ENCODE results near the gene TM4SF4.

Gene TM4SF4

DNA sequence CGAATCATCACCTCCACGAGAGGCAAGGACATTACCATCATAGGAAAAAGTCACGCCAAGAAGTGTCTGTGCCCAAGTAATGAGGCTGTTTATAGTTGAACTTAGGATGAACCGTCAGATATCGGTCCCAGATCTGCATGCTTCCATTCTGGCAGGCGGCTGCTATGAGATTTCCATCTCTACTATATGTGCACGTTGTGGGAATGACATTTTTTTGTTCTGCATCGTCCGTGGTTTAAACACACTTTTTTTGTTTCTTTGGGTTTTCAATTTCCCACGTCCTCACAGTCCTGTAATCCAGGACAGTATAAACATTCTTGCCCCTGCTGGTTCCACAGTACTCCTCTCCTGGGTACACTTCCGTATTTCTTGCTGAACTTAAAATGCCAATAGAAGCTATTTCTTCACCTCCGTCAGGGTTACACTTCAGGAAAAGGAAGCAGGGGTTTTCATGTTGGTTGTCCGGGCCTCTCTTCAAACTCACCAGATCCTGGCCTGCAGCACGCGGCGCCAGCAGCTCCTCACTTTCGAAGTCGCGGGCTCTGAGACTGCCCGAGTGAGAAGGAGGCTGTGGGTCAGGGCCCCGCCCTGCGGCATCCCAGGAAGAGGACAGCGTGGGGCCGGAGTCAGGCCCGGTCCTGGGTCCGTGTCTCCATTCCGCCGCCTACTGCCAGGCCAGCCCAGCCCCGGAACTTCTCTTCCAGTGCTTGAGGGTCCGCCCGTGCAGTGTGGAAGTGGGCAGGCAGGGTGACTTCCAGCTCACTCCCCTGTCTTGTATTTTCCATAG, 9.8 kb upstream of the TM4SF4 start:
- Histone ChIP-seq H3K27me3 (ENCODE audit: insufficient read depth, low read length, poor library complexity) (no peaks in the 10 kb centered on the region), H3K4me3 (ENCODE audit: low read length) (no peak overlapping the region), H2BK120ac (ENCODE audit: low read depth, low read length) (no peak overlapping the region), H3K79me1 (ENCODE audit: low read length) (no peaks in the 10 kb centered on the region), H3K23ac (ENCODE audit: low read length) (no peak overlapping the region), H3K36me3 (ENCODE audit: control insufficient read depth, insufficient read depth, low read length) (no peaks in the 10 kb centered on the region), H3K4me1 (ENCODE audit: control insufficient read depth, low read depth, low read length) (no peaks in the 10 kb centered on the region), H3K27ac (ENCODE audit: low read depth, low read length) (no peak overlapping the region), H2BK15ac (replicated peaks; ENCODE audit: low read depth) (no peak overlapping the region), H3K56ac (ENCODE audit: low read length) (no peak overlapping the region), H4K5ac (ENCODE audit: low read length) (no peak overlapping the region), H3K79me2 (ENCODE audit: control insufficient read depth, insufficient read depth, low read length) (no peaks in the 10 kb centered on the region), H3K9ac (ENCODE audit: low read length) (no peak overlapping the region), H2BK5ac (ENCODE audit: low read length) (no peak overlapping the region), H4K8ac (ENCODE audit: low read depth, low read length) (no peak overlapping the region), H2AK5ac (ENCODE audit: low read length) (no peak overlapping the region), H3K18ac (ENCODE audit: low read length) (no peak overlapping the region), H3K4me2 (ENCODE audit: low read length) (no peak overlapping the region), H3K4ac (ENCODE audit: low read depth, low read length) (no peak overlapping the region)
- no CpG with 5 or more reads among the region's 31 CpGs for WGBS (ENCODE audit: extremely low coverage, insufficient coverage, low lambda C conversion rate)
- DNase-seq: no peak

DNA sequence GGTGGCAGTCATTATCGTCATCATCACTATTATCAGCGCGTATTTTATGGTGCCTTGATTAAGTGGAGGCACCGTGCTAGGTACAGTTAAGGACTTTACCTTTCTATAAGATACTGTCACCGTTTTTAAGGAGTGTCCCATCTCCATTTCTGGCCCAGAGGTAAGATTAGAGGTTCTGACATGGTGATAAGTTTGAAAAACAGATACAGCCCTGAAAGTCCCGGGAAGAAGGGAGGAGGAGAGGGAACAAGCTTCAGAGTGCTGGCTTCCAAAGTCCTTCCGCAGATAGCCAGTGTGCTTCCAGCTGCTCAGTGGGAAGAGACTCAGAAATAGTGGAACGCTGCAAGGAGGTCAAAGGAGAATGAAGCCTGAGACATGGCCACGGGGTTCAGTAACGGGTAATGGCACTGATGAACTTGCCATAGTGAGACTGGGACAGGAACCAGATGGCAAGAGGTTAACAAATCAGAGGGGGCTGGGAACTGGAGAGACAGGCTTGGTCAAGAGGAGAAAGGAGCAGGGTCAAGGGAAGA, 9.1 kb upstream of the TM4SF4 start:
- no peak overlapping the region for H3K4me2 ChIP-seq (ENCODE audit: low read length)
- no peak overlapping the region for H4K8ac ChIP-seq (ENCODE audit: low read depth, low read length)
- no peaks in the 10 kb centered on the region for H3K27me3 ChIP-seq (ENCODE audit: insufficient read depth, low read length, poor library complexity)
- no peak overlapping the region for H2BK5ac ChIP-seq (ENCODE audit: low read length)
- no peak overlapping the region for H3K4ac ChIP-seq (ENCODE audit: low read depth, low read length)
- H3K79me1 ChIP-seq (ENCODE audit: low read length): no peaks in the 10 kb centered on the region
- no peak overlapping the region for H2BK120ac ChIP-seq (ENCODE audit: low read depth, low read length)
- no peak for DNase-seq
- no peak overlapping the region for H3K9ac ChIP-seq (ENCODE audit: low read length)
- no peak overlapping the region for H2AK5ac ChIP-seq (ENCODE audit: low read length)
- no CpG with 5 or more reads among the region's 10 CpGs for WGBS (ENCODE audit: extremely low coverage, insufficient coverage, low lambda C conversion rate)
- no peak overlapping the region for H4K5ac ChIP-seq (ENCODE audit: low read length)
- H3K36me3 ChIP-seq (ENCODE audit: control insufficient read depth, insufficient read depth, low read length): no peaks in the 10 kb centered on the region
- H3K27ac ChIP-seq (ENCODE audit: low read depth, low read length): no peak overlapping the region
- H3K56ac ChIP-seq (ENCODE audit: low read length): no peak overlapping the region
- H2BK15ac ChIP-seq (replicated peaks; ENCODE audit: low read depth): no peak overlapping the region
- no peak overlapping the region for H3K23ac ChIP-seq (ENCODE audit: low read length)
- H3K79me2 ChIP-seq (ENCODE audit: control insufficient read depth, insufficient read depth, low read length): no peaks in the 10 kb centered on the region
- H3K4me3 ChIP-seq (ENCODE audit: low read length): no peak overlapping the region
- no peak overlapping the region for H3K18ac ChIP-seq (ENCODE audit: low read length)
- no peaks in the 10 kb centered on the region for H3K4me1 ChIP-seq (ENCODE audit: control insufficient read depth, low read depth, low read length)

DNA sequence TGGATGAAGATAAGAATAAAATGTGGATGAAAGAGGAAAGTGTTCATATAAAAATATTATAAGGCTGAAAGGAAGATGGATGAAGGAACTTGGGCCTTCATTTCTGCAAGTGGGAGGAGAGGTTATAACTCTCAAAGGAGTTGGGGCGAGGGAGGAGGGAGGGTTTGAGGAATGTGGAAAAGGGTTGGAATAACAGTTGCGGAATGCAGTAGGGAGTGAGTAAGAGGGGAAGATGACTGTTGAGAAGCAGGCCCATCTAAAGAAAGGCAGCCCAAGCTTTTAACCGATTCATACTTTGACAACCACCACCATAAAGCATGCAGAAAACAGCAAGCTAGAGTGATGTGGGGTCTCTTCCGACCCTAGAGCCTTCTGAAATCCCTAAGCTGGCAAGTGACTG, 8.3 kb upstream of the TM4SF4 start:
- Histone ChIP-seq H2BK15ac (replicated peaks; ENCODE audit: low read depth) (no peak overlapping the region), H4K5ac (ENCODE audit: low read length) (no peak overlapping the region), H2AK5ac (ENCODE audit: low read length) (no peak overlapping the region), H3K4me3 (ENCODE audit: low read length) (no peak overlapping the region), H3K4me2 (ENCODE audit: low read length) (no peak overlapping the region), H3K23ac (ENCODE audit: low read length) (no peak overlapping the region), H3K27me3 (ENCODE audit: insufficient read depth, low read length, poor library complexity) (no peaks in the 10 kb centered on the region), H3K27ac (ENCODE audit: low read depth, low read length) (no peak overlapping the region), H3K36me3 (ENCODE audit: control insufficient read depth, insufficient read depth, low read length) (no peaks in the 10 kb centered on the region), H3K79me1 (ENCODE audit: low read length) (no peaks in the 10 kb centered on the region), H2BK120ac (ENCODE audit: low read depth, low read length) (no peak overlapping the region), H3K79me2 (ENCODE audit: control insufficient read depth, insufficient read depth, low read length) (no peaks in the 10 kb centered on the region), H3K4ac (ENCODE audit: low read depth, low read length) (no peak overlapping the region), H3K18ac (ENCODE audit: low read length) (no peak overlapping the region), H2BK5ac (ENCODE audit: low read length) (no peak overlapping the region), H3K4me1 (ENCODE audit: control insufficient read depth, low read depth, low read length) (no peaks in the 10 kb centered on the region), H4K8ac (ENCODE audit: low read depth, low read length) (no peak overlapping the region), H3K56ac (ENCODE audit: low read length) (no peak overlapping the region), H3K9ac (ENCODE audit: low read length) (no peak overlapping the region)
- WGBS (ENCODE audit: extremely low coverage, insufficient coverage, low lambda C conversion rate): 100% methylated on average over 1 of the region's 4 CpGs
- DNase-seq: peak; percentile 76

DNA sequence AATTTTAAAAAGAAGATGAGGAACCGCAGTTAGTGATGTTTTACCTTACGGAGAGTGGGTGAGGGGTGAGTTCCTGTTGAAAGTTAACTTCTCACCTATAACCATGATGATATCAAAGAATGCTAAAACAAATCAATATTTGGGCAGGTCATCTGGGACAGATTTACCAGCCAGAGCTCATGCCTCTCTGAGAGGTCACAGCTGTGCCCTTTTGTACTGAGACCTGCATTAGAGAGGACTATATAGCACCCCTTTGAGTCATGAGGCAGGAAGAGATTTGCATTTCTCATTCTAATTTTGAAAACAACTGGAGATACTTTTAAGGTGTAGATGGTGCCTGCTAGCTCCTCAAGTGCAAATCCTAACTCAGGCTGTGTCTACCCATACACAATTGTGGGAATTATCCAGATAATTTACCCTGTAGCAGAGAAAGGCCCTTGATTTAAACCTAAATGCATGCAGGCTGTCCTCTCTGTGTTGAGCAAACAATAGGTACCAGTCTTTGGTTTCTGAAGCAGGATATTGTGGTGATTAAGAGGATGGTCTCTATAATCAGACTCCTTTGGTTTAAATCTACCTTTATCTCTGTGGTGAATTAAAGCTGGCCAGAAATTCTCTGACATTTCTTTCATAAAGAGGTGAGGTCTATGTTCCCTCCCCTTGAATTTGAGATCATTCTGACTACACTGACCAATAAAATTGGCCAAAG, 5.8 kb upstream of the TM4SF4 start:
- no peak overlapping the region for H3K4ac ChIP-seq (ENCODE audit: low read depth, low read length)
- no peak overlapping the region for H2BK120ac ChIP-seq (ENCODE audit: low read depth, low read length)
- no peak overlapping the region for H3K9ac ChIP-seq (ENCODE audit: low read length)
- H3K36me3 ChIP-seq (ENCODE audit: control insufficient read depth, insufficient read depth, low read length): no peaks in the 10 kb centered on the region
- H2BK15ac ChIP-seq (replicated peaks; ENCODE audit: low read depth): no peak overlapping the region
- no peak overlapping the region for H3K27ac ChIP-seq (ENCODE audit: low read depth, low read length)
- no peaks in the 10 kb centered on the region for H3K4me1 ChIP-seq (ENCODE audit: control insufficient read depth, low read depth, low read length)
- DNase-seq: no peak
- no peak overlapping the region for H3K4me2 ChIP-seq (ENCODE audit: low read length)
- no peak overlapping the region for H3K4me3 ChIP-seq (ENCODE audit: low read length)
- H3K18ac ChIP-seq (ENCODE audit: low read length): no peak overlapping the region
- H2BK5ac ChIP-seq (ENCODE audit: low read length): no peak overlapping the region
- no peak overlapping the region for H3K56ac ChIP-seq (ENCODE audit: low read length)
- H3K79me2 ChIP-seq (ENCODE audit: control insufficient read depth, insufficient read depth, low read length): no peaks in the 10 kb centered on the region
- H4K8ac ChIP-seq (ENCODE audit: low read depth, low read length): no peak overlapping the region
- H3K27me3 ChIP-seq (ENCODE audit: insufficient read depth, low read length, poor library complexity): no peaks in the 10 kb centered on the region
- H3K23ac ChIP-seq (ENCODE audit: low read length): no peak overlapping the region
- WGBS (ENCODE audit: extremely low coverage, insufficient coverage, low lambda C conversion rate): no CpG with 5 or more reads among the region's 2 CpGs
- no peaks in the 10 kb centered on the region for H3K79me1 ChIP-seq (ENCODE audit: low read length)
- no peak overlapping the region for H2AK5ac ChIP-seq (ENCODE audit: low read length)
- no peak overlapping the region for H4K5ac ChIP-seq (ENCODE audit: low read length)

DNA sequence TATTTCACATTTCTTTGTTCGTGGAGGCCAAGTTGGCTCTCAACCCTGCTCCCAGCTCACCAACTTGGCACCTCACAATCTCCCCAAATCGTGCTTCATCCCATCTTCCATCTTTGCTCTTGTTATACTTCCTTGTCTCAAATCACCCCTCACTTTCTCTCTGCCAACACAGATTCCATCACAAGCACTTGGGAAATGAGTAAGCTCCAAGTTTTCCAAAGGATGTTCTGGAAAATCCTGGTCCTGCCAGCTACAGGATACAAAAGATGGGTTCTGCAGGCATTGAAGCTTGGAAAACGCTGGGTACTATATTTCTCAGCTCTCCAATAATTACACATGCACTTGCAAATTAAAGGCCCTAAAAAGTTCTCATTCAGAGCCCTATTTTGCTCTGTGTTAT, 4.1 kb upstream of the TM4SF4 start:
- Histone ChIP-seq H3K27me3 (ENCODE audit: insufficient read depth, low read length, poor library complexity) (no peaks in the 10 kb centered on the region), H3K9ac (ENCODE audit: low read length) (no peak overlapping the region), H3K4ac (ENCODE audit: low read depth, low read length) (no peak overlapping the region), H3K4me2 (ENCODE audit: low read length) (no peak overlapping the region), H3K36me3 (ENCODE audit: control insufficient read depth, insufficient read depth, low read length) (no peaks in the 10 kb centered on the region), H2BK120ac (ENCODE audit: low read depth, low read length) (no peak overlapping the region), H3K56ac (ENCODE audit: low read length) (no peak overlapping the region), H3K27ac (ENCODE audit: low read depth, low read length) (no peak overlapping the region), H3K23ac (ENCODE audit: low read length) (no peak overlapping the region), H3K4me3 (ENCODE audit: low read length) (no peak overlapping the region), H3K4me1 (ENCODE audit: control insufficient read depth, low read depth, low read length) (no peaks in the 10 kb centered on the region), H3K79me1 (ENCODE audit: low read length) (no peaks in the 10 kb centered on the region), H3K79me2 (ENCODE audit: control insufficient read depth, insufficient read depth, low read length) (no peaks in the 10 kb centered on the region), H3K18ac (ENCODE audit: low read length) (no peak overlapping the region), H2BK15ac (replicated peaks; ENCODE audit: low read depth) (no peak overlapping the region), H4K8ac (ENCODE audit: low read depth, low read length) (no peak overlapping the region), H4K5ac (ENCODE audit: low read length) (no peak overlapping the region), H2AK5ac (ENCODE audit: low read length) (no peak overlapping the region), H2BK5ac (ENCODE audit: low read length) (no peak overlapping the region)
- WGBS (ENCODE audit: extremely low coverage, insufficient coverage, low lambda C conversion rate): no CpG with 5 or more reads among the region's 3 CpGs
- no peak for DNase-seq
